Endothelial cell of umbilical vein (primary cell): Measurements from ENCODE around the gene RAMP3. TPM values are rescaled to one million over a fixed set of nuclear protein-coding genes. Genes with fewer than 3 reads are reported as not detected.

ENCODE experiments used
- BruUV-seq: library from RNA; stranded (reverse); fragments of 400-500 nt; replicated peaks from 2 replicates; lab custom pipeline; 2021; lab: Mats Ljungman, UMichigan
- CTCF ChIA-PET: fragments of 300-600, 350-600 bp; sonication (Branson Sonifier 250); formaldehyde crosslinking; loops from one replicate; lab custom pipeline; 2021; ENCODE audit warnings: antibody characterized with exemption, inconsistent platforms; lab: Charles Lee
- POLR2A ChIA-PET: fragments of 300-600, 350-600 bp; sonication (Branson Sonifier 250); formaldehyde crosslinking; loops from one replicate; lab custom pipeline; 2021; ENCODE audit warnings: antibody characterized with exemption, inconsistent platforms; lab: Charles Lee
- DNase-seq: peaks from one replicate; pipeline ENCODE4 v3.0.0-alpha.2; 2011; ENCODE audit warnings: low read depth, low spot score
- FAIRE-seq: peaks from 2 replicates; lab custom pipeline; 2011; peaks lifted over from hg19 to GRCh38; lab: Jason Lieb, UNC
- H2AFZ ChIP-seq: 2 replicates; pipeline ENCODE4 v1.6.0; 2012; ENCODE audit warnings: low read depth, low read length, control low read depth, inconsistent platforms
- H3K27ac ChIP-seq: 2 replicates; pipeline ENCODE4 v1.5.1; 2011; ENCODE audit warnings: low read depth, mild to moderate bottlenecking, control low read depth, low read length, moderate library complexity; ENCODE audit not compliant: insufficient read depth
- H3K27me3 ChIP-seq, 2 experiments: 2 replicates each; pipeline versions ENCODE4 v1.6.0 to v1.6.1; 2011; ENCODE audit warnings: low read length in 2 of 2, mixed read lengths in 1 of 2; ENCODE audit not compliant: control insufficient read depth in 2 of 2, insufficient read depth in 2 of 2
- H3K36me3 ChIP-seq, 2 experiments: 2 replicates in 1 of 2; 3 replicates in 1 of 2; pipeline ENCODE4 v1.5.1; 2011; ENCODE audit warnings: low read length in 2 of 2, mild to moderate bottlenecking in 1 of 2, moderate library complexity in 1 of 2; ENCODE audit not compliant: control insufficient read depth in 2 of 2, insufficient read depth in 2 of 2; ENCODE audit errors: extremely low read depth in 1 of 2
- H3K4me1 ChIP-seq: 3 replicates; pipeline ENCODE4 v1.5.1; 2011; ENCODE audit warnings: mild to moderate bottlenecking, low read length; ENCODE audit not compliant: control insufficient read depth, insufficient read depth; ENCODE audit errors: extremely low read depth
- H3K4me2 ChIP-seq: 2 replicates; pipeline ENCODE4 v1.6.1; 2011; ENCODE audit warnings: low read length, control low read depth, mixed read lengths; ENCODE audit not compliant: insufficient read depth
- H3K4me3 ChIP-seq, 3 experiments: fragments of 200-600 bp in 1 of 3; sonication (generic), shearing (Covaris generic) in 1 of 3; replicated peaks in 1 of 3; 2 replicates each; pipeline ENCODE4 v1.5.1; 2011 to 2016; ENCODE audit warnings: control low read depth in 3 of 3, low read length in 3 of 3, mild to moderate bottlenecking in 2 of 3, inconsistent platforms in 1 of 3, low read depth in 1 of 3, moderate library complexity in 1 of 3; ENCODE audit not compliant: insufficient read depth in 1 of 3
- H3K79me2 ChIP-seq: 2 replicates; pipeline ENCODE4 v1.6.0; 2012; ENCODE audit warnings: low read length, inconsistent platforms; ENCODE audit not compliant: control insufficient read depth, insufficient read depth
- H3K9ac ChIP-seq: replicated peaks from 2 replicates; pipeline ENCODE3; 2011; ENCODE audit warnings: low read length, control low read depth; ENCODE audit not compliant: insufficient read depth; ENCODE audit errors: extremely low read depth
- H3K9me1 ChIP-seq: replicated peaks from 3 replicates; pipeline ENCODE4 v1.6.0; 2011; ENCODE audit warnings: mild to moderate bottlenecking, low read length; ENCODE audit not compliant: control insufficient read depth, insufficient read depth; ENCODE audit errors: extremely low read depth
- H3K9me3 ChIP-seq: replicated peaks from 2 replicates; pipeline ENCODE4 v1.5.1; 2012; ENCODE audit warnings: low read length, inconsistent platforms; ENCODE audit not compliant: control insufficient read depth, insufficient read depth
- H4K20me1 ChIP-seq: replicated peaks from 2 replicates; pipeline ENCODE3; 2011; ENCODE audit warnings: mild to moderate bottlenecking, low read length; ENCODE audit not compliant: control insufficient read depth, insufficient read depth; ENCODE audit errors: extremely low read depth
- CTCF ChIP-seq, 2 donors: IDR thresholded peaks; 1 replicate in 1 of 2; 2 replicates in 1 of 2; pipeline ENCODE4 v1.5.1; 2011; ENCODE audit warnings: low read length in 2 of 2, mild to moderate bottlenecking in 2 of 2, moderate library complexity in 2 of 2, control low read depth in 1 of 2, inconsistent platforms in 1 of 2, low read depth in 1 of 2; ENCODE audit not compliant: insufficient read depth in 1 of 2; ENCODE audit errors: extremely low read depth in 1 of 2
- EZH2 ChIP-seq: IDR thresholded peaks from 2 replicates; pipeline ENCODE4 v1.6.1; 2012; ENCODE audit warnings: borderline replicate concordance, low read depth, mild to moderate bottlenecking, moderate library complexity, low read length, inconsistent platforms; ENCODE audit not compliant: severe bottlenecking
- FOS ChIP-seq: IDR thresholded peaks from 2 replicates; pipeline ENCODE4 v1.6.1; 2011; ENCODE audit warnings: mild to moderate bottlenecking, low read length, moderate library complexity, borderline replicate concordance; ENCODE audit not compliant: insufficient read depth
- GATA2 ChIP-seq: IDR thresholded peaks from 2 replicates; pipeline ENCODE4 v1.7.0; 2011; ENCODE audit warnings: low read depth, mild to moderate bottlenecking, moderate library complexity, mixed read lengths, low read length; ENCODE audit not compliant: insufficient read length, insufficient read depth
- JUN ChIP-seq: IDR thresholded peaks from 2 replicates; pipeline ENCODE4 v1.6.1; 2011; ENCODE audit warnings: borderline replicate concordance, low read depth; ENCODE audit not compliant: insufficient read length, insufficient read depth
- MAX ChIP-seq: IDR thresholded peaks from 2 replicates; pipeline ENCODE4 v1.6.1; 2011; ENCODE audit not compliant: insufficient read depth, insufficient read length
- MYC ChIP-seq: IDR thresholded peaks from one replicate; pipeline ENCODE4 v1.6.1; 2011; ENCODE audit warnings: mild to moderate bottlenecking, low read depth, low read length
- POLR2A ChIP-seq: IDR thresholded peaks from 2 replicates; pipeline ENCODE4 v1.6.1; 2012; ENCODE audit warnings: low read depth, mild to moderate bottlenecking, control low read depth, low read length
- POLR2AphosphoS5 ChIP-seq: IDR thresholded peaks from 2 replicates; pipeline ENCODE4 v1.6.1; 2012; ENCODE audit warnings: low read depth, mild to moderate bottlenecking, control low read depth, low read length, moderate library complexity; ENCODE audit not compliant: insufficient read depth
- dilution Hi-C: fragments of 300-500 bp; cut with MboI; formaldehyde crosslinking; loops from one replicate; pipeline ENCODE4 v1.15.0; 2019; ENCODE audit warnings: low sequenced_read_pairs; ENCODE audit not compliant: extremely low pct_ligation_motif_present
- intact Hi-C: fragments of 100-400 bp; cut with micrococcal nuclease; formaldehyde crosslinking; loops from one replicate; pipeline ENCODE4 v1.10.0; 2022
- polyA plus RNA-seq, 4 experiments: library from polyadenylated mRNA; depleted of rRNA in 3 of 4; stranded (reverse) in 3 of 4; unstranded in 1 of 4; fragments of >200 nt; gene quantifications; 2 replicates each; pipeline versions ENCODE4 v1.2.1 to v1.2.3, GENCODE V29; 2011 to 2012; ENCODE audit warnings: missing spikeins in 1 of 4
- total RNA-seq: library from RNA; stranded (reverse); gene quantifications from 2 replicates; pipeline ENCODE4 v1.2.3, GENCODE V29; 2021

Gene RAMP3
- total and polyA plus RNA-seq, 2 donors (not counting 3 experiments of a cell fraction or from before 2014, with no cell fraction given), result not detected

- FAIRE-seq (no peak), DNase-seq (no peak)
- TF ChIP-seq FOS (no peak), POLR2A (no peak), JUN (no peak), EZH2 (no peak), MYC (no peak), MAX (no peak), POLR2AphosphoS5 (no peak), GATA2 (no peak)
- Histone ChIP-seq H2AFZ (no peak overlapping the region), H3K27ac (no peak overlapping the region), H3K27me3 (peaks cover under 1 to 3% of the 10 kb centered on the region in 2 experiments), H3K9me1 (no peaks in the 10 kb centered on the region), H3K4me3 (no peak overlapping the region), H3K4me1 (no peaks in the 10 kb centered on the region), H3K9ac (no peak overlapping the region), H3K4me2 (no peak overlapping the region), H3K79me2 (no peaks in the 10 kb centered on the region), H3K36me3 (no peaks in the 10 kb centered on the region), H4K20me1 (no peaks in the 10 kb centered on the region), H3K9me3 (no peaks in the 10 kb centered on the region)
- BruUV-seq, result no TSS peak
- POLR2A ChIA-PET, result no interaction called here
- intact Hi-C loops (no loop called here), dilution Hi-C loops (no loop called here)
- CTCF ChIA-PET, result interaction anchor here (1.7 kb wide), 1 partner anchor 15 kb away, joined by 6 read pairs; no protein-coding TSS in a partner anchor
Observed at GRCh38 chr7:45151131-45151684, 6.4 kb upstream of the RAMP3 start.

GRCh38 chr7:45151967-45152366 is 5.6 kb upstream of the RAMP3 start:
- no peaks in the 10 kb centered on the region for H3K4me1 ChIP-seq
- peaks cover 7 to 8% of the 10 kb centered on the region in 2 experiments for H3K27me3 ChIP-seq
- DNase-seq, result no peak
- no peaks in the 10 kb centered on the region for H4K20me1 ChIP-seq
- H3K79me2 ChIP-seq, result no peaks in the 10 kb centered on the region
- dilution Hi-C loops (no loop called here), intact Hi-C loops (no loop called here)
- CTCF ChIA-PET, result interaction anchor here (1.7 kb wide), 1 partner anchor 16 kb away, joined by 6 read pairs; no protein-coding TSS in a partner anchor
- no peak overlapping the region for H3K4me2 ChIP-seq
- POLR2A ChIA-PET, result no interaction called here
- TF ChIP-seq GATA2 (no peak), CTCF (IDR thresholded peaks at IDR 0.05; ENCODE audit: extremely low read depth in 1 of 2, insufficient read depth in 1 of 2, low read depth in 1 of 2, low read length in 2 of 2) (no peak), POLR2A (no peak), MYC (no peak), MAX (no peak), JUN (no peak), EZH2 (no peak), FOS (no peak), POLR2AphosphoS5 (no peak)
- no peak for FAIRE-seq
- no TSS peak for BruUV-seq
- H3K27ac ChIP-seq, result no peak overlapping the region
- H3K4me3 ChIP-seq, result no peak overlapping the region
- no peak overlapping the region for H2AFZ ChIP-seq
- H3K36me3 ChIP-seq, result no peaks in the 10 kb centered on the region
- no peaks in the 10 kb centered on the region for H3K9me3 ChIP-seq
- H3K9ac ChIP-seq, result no peak overlapping the region
- H3K9me1 ChIP-seq, result no peaks in the 10 kb centered on the region
